Neuronal stem cell (in vitro differentiated cells): Measurements from ENCODE around the gene CAND2.

Experiments used
- DNase-seq: peaks from one replicate; pipeline ENCODE4 v3.0.0-alpha.2; 2013; ENCODE audit warnings: low spot score
- H2AFZ ChIP-seq: one replicate; pipeline ENCODE4 v1.6.1; 2013; ENCODE audit warnings: mild to moderate bottlenecking, low read length, inconsistent platforms
- H2AK5ac ChIP-seq: 2 replicates; pipeline ENCODE4 v1.6.1; 2013; ENCODE audit warnings: low read depth, mild to moderate bottlenecking, inconsistent platforms, low read length, moderate library complexity, mixed read lengths
- H2BK120ac ChIP-seq: 2 replicates; pipeline ENCODE4 v1.6.1; 2013; ENCODE audit warnings: low read depth, mild to moderate bottlenecking, inconsistent platforms, low read length, moderate library complexity, mixed read lengths
- H2BK12ac ChIP-seq: one replicate; pipeline ENCODE4 v1.6.1; 2013; ENCODE audit warnings: low read length, inconsistent platforms
- H2BK15ac ChIP-seq: 2 replicates; pipeline ENCODE4 v1.6.1; 2013; ENCODE audit warnings: mild to moderate bottlenecking, low read length, inconsistent platforms, mixed read lengths
- H2BK5ac ChIP-seq: one replicate; pipeline ENCODE4 v1.6.1; 2013; ENCODE audit warnings: inconsistent platforms, mild to moderate bottlenecking, low read length, moderate library complexity
- H3K14ac ChIP-seq: one replicate; pipeline ENCODE4 v1.6.1; 2013; ENCODE audit warnings: low read length, inconsistent platforms
- H3K18ac ChIP-seq: 2 replicates; pipeline ENCODE4 v1.6.1; 2013; ENCODE audit warnings: low read length, inconsistent platforms
- H3K23ac ChIP-seq: 2 replicates; pipeline ENCODE4 v1.6.1; 2013; ENCODE audit warnings: low read depth, mild to moderate bottlenecking, mixed read lengths, low read length, inconsistent platforms; ENCODE audit not compliant: poor library complexity
- H3K27ac ChIP-seq: replicated peaks from 3 replicates; pipeline ENCODE4 v1.5.1; 2013; ENCODE audit warnings: low read length, inconsistent platforms
- H3K27me3 ChIP-seq, 3 experiments: 2 replicates each; pipeline ENCODE4 v1.6.1; 2013; ENCODE audit warnings: low read length in 3 of 3, mild to moderate bottlenecking in 2 of 3, inconsistent platforms in 1 of 3, low read depth in 1 of 3, mixed read lengths in 1 of 3, moderate library complexity in 1 of 3; ENCODE audit not compliant: control insufficient read depth in 3 of 3, insufficient read depth in 3 of 3
- H3K36me3 ChIP-seq, 2 donors: replicated peaks in 1 of 2; 2 replicates each; pipeline ENCODE4 v1.6.1; 2013; ENCODE audit warnings: low read length in 2 of 2; ENCODE audit not compliant: control insufficient read depth in 2 of 2, insufficient read depth in 2 of 2
- H3K4ac ChIP-seq: 2 replicates; pipeline ENCODE4 v1.6.1; 2013; ENCODE audit warnings: inconsistent platforms, mild to moderate bottlenecking, low read length, moderate library complexity
- H3K4me1 ChIP-seq, 2 donors: 1 replicate in 1 of 2; 2 replicates in 1 of 2; pipeline ENCODE4 v1.6.1; 2013; ENCODE audit warnings: low read length in 2 of 2, low read depth in 1 of 2; ENCODE audit not compliant: control insufficient read depth in 2 of 2, insufficient read depth in 1 of 2
- H3K4me2 ChIP-seq: one replicate; pipeline ENCODE4 v1.6.1; 2013; ENCODE audit warnings: mild to moderate bottlenecking, low read length, inconsistent platforms; ENCODE audit not compliant: insufficient read depth, poor library complexity, severe bottlenecking
- H3K4me3 ChIP-seq, 2 donors: 2 replicates each; pipeline ENCODE4 v1.5.1; 2013; ENCODE audit warnings: low read length in 2 of 2, mild to moderate bottlenecking in 2 of 2, inconsistent platforms in 1 of 2, moderate library complexity in 1 of 2
- H3K79me1 ChIP-seq: one replicate; pipeline ENCODE4 v1.6.1; 2013; ENCODE audit warnings: low read depth, mild to moderate bottlenecking, inconsistent platforms, low read length, moderate library complexity
- H3K9ac ChIP-seq: one replicate; pipeline ENCODE4 v1.6.1; 2013; ENCODE audit warnings: mild to moderate bottlenecking, low read depth, low read length, inconsistent platforms; ENCODE audit not compliant: poor library complexity
- H3K9me3 ChIP-seq, 2 donors: replicated peaks in 1 of 2; 2 replicates each; pipeline versions ENCODE3 to v1.6.1; 2013; ENCODE audit warnings: low read length in 2 of 2, mild to moderate bottlenecking in 2 of 2, inconsistent platforms in 1 of 2, low read depth in 1 of 2, mixed read lengths in 1 of 2, moderate library complexity in 1 of 2; ENCODE audit not compliant: control insufficient read depth in 2 of 2, insufficient read depth in 1 of 2
- H4K8ac ChIP-seq: one replicate; pipeline ENCODE4 v1.6.1; 2013; ENCODE audit warnings: low read depth, mild to moderate bottlenecking, inconsistent platforms, low read length, moderate library complexity
- H4K91ac ChIP-seq: one replicate; pipeline ENCODE4 v1.6.1; 2013; ENCODE audit warnings: low read length, low read depth, mild to moderate bottlenecking, inconsistent platforms; ENCODE audit not compliant: poor library complexity
- WGBS, 2 donors: extraction: QIAGEN DNeasy Blood & Tissue Kit; methylation state at CpG; one replicate each; pipeline ENCODE4 v1.1.7; 2013; ENCODE audit warnings: missing lambda C conversion rate in 2 of 2, mixed read lengths in 1 of 2; ENCODE audit not compliant: insufficient read length in 2 of 2, insufficient replicate concordance in 1 of 2; ENCODE audit errors: extremely low coverage in 2 of 2; 5-methylcytosine and 5-hydroxymethylcytosine counted together

Gene CAND2

DNA sequence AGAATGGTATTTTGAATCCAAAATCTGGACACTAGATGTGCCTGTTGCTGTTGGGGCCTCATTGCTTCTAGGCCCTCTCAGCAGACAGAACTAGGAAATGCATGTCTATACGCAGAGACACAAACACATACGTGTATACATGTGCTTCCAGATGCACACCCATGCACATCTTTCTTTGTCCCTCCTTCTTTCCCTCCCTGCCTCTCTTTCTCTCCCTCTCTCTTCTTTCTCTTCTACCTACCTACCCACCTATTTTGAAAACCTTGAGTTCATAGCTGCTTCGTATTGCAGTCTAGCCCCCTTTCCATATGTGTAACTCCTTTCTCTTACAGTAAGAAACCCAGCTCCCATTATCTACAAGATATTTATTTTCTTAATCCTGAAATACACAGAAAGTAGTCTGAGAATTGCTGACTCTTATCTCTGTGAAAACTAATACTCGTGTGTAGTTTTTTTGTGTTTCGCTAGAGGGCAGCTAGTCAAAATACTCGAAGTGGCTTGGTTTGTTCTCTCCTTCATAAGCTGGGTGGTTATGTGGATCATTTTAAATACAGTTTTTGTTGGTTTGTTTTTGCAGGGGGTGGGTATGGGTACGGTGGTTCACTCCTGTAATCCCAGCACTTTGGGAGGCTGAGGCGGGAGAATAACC is 26.4 kb downstream of the CAND2 start:
- no CpG with 5 or more reads among the region's 8 CpGs for WGBS, 2 donors
- DNase-seq, result no peak
- no peak overlapping the region for H3K18ac ChIP-seq
- H3K4me1 ChIP-seq, result peaks cover 0 to 3% of the 10 kb centered on the region in 2 donors
- no peak overlapping the region for H3K4me3 ChIP-seq
- H3K4me2 ChIP-seq, result no peak overlapping the region
- no peaks in the 10 kb centered on the region for H3K9me3 ChIP-seq
- no peak overlapping the region for H3K23ac ChIP-seq
- no peak overlapping the region for H2BK12ac ChIP-seq
- no peak overlapping the region for H2BK120ac ChIP-seq
- H2AFZ ChIP-seq, result no peak overlapping the region
- no peak overlapping the region for H3K9ac ChIP-seq
- no peaks in the 10 kb centered on the region for H3K27me3 ChIP-seq
- no peak overlapping the region for H3K27ac ChIP-seq
- no peak overlapping the region for H4K8ac ChIP-seq
- H3K4ac ChIP-seq, result no peak overlapping the region
- H3K36me3 ChIP-seq, result peaks cover 0 to 8% of the 10 kb centered on the region in 2 donors
- H2BK5ac ChIP-seq, result no peak overlapping the region
- H4K91ac ChIP-seq, result no peak overlapping the region
- H3K14ac ChIP-seq, result no peak overlapping the region
- no peak overlapping the region for H2BK15ac ChIP-seq
- no peaks in the 10 kb centered on the region for H3K79me1 ChIP-seq
- no peak overlapping the region for H2AK5ac ChIP-seq

DNA sequence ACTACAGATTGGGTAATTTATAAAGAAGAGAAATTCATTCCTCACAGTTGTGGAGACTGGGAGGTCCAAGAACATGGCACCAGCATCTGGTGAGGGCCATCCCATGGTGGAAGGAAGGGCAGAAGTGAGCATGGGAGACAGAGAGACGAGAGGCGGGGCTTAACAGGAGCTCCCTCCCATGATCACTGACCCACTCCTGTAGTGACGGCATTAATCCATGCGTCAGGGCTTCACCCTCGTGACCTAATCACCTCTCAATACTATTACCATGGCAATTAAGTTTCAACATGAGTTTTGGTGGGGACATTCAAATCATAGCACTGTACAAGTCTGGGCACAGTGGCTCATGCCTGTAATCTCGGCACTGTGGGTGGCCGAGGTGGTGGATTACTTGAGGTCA is 27.8 kb downstream of the CAND2 start:
- Histone ChIP-seq H3K4ac (no peak overlapping the region), H3K27me3 (no peaks in the 10 kb centered on the region), H2BK5ac (no peak overlapping the region), H3K9me3 (no peaks in the 10 kb centered on the region), H4K8ac (no peak overlapping the region), H3K27ac (no peak overlapping the region), H2AK5ac (no peak overlapping the region), H3K4me1 (peaks cover 0 to 3% of the 10 kb centered on the region in 2 donors), H3K36me3 (peaks cover 0 to 7% of the 10 kb centered on the region in 2 donors), H3K4me3 (no peak overlapping the region), H3K9ac (no peak overlapping the region), H3K4me2 (no peak overlapping the region), H3K14ac (no peak overlapping the region), H3K18ac (no peak overlapping the region), H2BK15ac (no peak overlapping the region), H2BK120ac (no peak overlapping the region), H3K23ac (no peak overlapping the region), H3K79me1 (no peaks in the 10 kb centered on the region), H4K91ac (no peak overlapping the region), H2AFZ (no peak overlapping the region), H2BK12ac (no peak overlapping the region)
- WGBS, 2 donors, result no CpG with 5 or more reads among the region's 7 CpGs
- no peak for DNase-seq

DNA sequence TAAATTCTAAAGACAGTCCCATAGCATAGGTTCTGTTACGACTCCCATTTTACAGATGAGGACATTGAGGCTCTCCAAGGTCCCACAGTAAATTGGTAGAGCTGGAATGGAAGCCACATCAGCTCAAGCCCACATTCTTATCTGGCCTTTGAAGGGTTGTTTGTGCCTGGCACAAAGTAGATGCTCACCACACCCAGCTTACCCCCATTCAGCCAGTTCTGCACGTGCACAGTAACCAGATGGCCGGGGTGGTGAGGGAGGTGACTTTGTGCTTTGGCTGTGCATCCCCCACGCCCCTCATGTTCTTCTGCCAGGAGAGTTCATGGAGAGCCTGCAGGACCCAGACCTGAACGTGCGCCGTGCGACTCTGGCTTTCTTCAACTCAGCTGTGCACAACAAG is 28.7 kb downstream of the CAND2 start:
- Histone ChIP-seq H2BK120ac (no peak overlapping the region), H3K4me1 (peaks cover 0 to 3% of the 10 kb centered on the region in 2 donors), H3K79me1 (no peaks in the 10 kb centered on the region), H2BK12ac (no peak overlapping the region), H3K36me3 (peaks cover 2 to 14% of the 10 kb centered on the region in 2 donors), H3K14ac (no peak overlapping the region), H4K91ac (no peak overlapping the region), H2AK5ac (no peak overlapping the region), H2AFZ (no peak overlapping the region), H3K23ac (no peak overlapping the region), H3K18ac (no peak overlapping the region), H3K27ac (no peak overlapping the region), H3K4me3 (no peak overlapping the region), H3K4ac (no peak overlapping the region), H2BK15ac (no peak overlapping the region), H3K4me2 (no peak overlapping the region), H3K27me3 (no peaks in the 10 kb centered on the region), H3K9ac (no peak overlapping the region), H4K8ac (no peak overlapping the region), H3K9me3 (no peaks in the 10 kb centered on the region), H2BK5ac (no peak overlapping the region)
- WGBS, 2 donors, result no CpG with 5 or more reads among the region's 8 CpGs
- no peak for DNase-seq

DNA sequence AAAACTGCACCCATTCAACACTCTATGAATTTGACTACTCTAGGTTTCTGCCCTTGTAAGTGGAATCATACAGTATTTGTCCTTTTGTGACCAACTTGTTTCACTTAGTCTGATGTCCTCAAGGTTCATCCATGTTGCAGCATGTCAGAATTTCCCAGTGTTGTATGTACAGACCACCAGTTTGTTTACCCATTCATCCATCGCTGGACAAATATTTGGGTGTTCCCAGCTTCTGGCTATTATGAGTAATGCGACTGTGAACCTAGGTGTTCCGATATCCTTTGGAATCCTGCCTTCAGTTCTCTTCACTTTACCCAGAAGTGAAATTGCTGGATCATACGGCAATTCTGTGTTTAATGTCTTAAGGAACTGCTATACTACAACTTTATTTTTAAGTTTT is 32.3 kb downstream of the CAND2 start:
- no CpG with 5 or more reads among the region's 4 CpGs for WGBS, 2 donors
- H3K4me3 ChIP-seq, result no peak overlapping the region
- H3K23ac ChIP-seq, result no peak overlapping the region
- H3K79me1 ChIP-seq, result no peaks in the 10 kb centered on the region
- H3K18ac ChIP-seq, result no peak overlapping the region
- no peak overlapping the region for H3K9ac ChIP-seq
- H2AK5ac ChIP-seq, result no peak overlapping the region
- no peaks in the 10 kb centered on the region for H3K27me3 ChIP-seq
- H2BK12ac ChIP-seq, result no peak overlapping the region
- H4K91ac ChIP-seq, result no peak overlapping the region
- no peak overlapping the region for H3K4me2 ChIP-seq
- no peak overlapping the region for H2BK120ac ChIP-seq
- peaks cover 0 to 1% of the 10 kb centered on the region in 2 donors for H3K9me3 ChIP-seq
- no peak for DNase-seq
- H3K4ac ChIP-seq, result no peak overlapping the region
- no peak overlapping the region for H2BK15ac ChIP-seq
- H3K14ac ChIP-seq, result no peak overlapping the region
- no peak overlapping the region for H2BK5ac ChIP-seq
- H3K4me1 ChIP-seq, result peaks cover 0 to 3% of the 10 kb centered on the region in 2 donors
- no peak overlapping the region for H2AFZ ChIP-seq
- peaks cover 29 to 50% of the 10 kb centered on the region in 2 donors for H3K36me3 ChIP-seq
- no peak overlapping the region for H4K8ac ChIP-seq
- no peak overlapping the region for H3K27ac ChIP-seq
